Testis (tissue), 3 donors: ENCODE data around the gene CDH12. TPM values are rescaled to one million over a fixed set of nuclear protein-coding genes. Genes with fewer than 3 reads are reported as not detected.
"Not testable (repeated sequence)": the region's sequence is repeated elsewhere in the genome, so short reads cannot be mapped to it uniquely, and the experiment has no call there.

Source experiments
- DNase-seq: peaks from one replicate; pipeline ENCODE4 v3.0.0-alpha.2; 2019
- H3K27ac ChIP-seq, 2 donors: fragments of 200-600 bp; sonication (generic); one replicate each; pipeline ENCODE4 v1.5.1; 2019
- H3K27me3 ChIP-seq: fragments of 200-600 bp; sonication (generic); one replicate; pipeline ENCODE4 v1.5.1; 2019
- H3K36me3 ChIP-seq: fragments of 200-600 bp; sonication (generic); one replicate; pipeline ENCODE4 v1.5.1; 2017; ENCODE audit warnings: low read depth; ENCODE audit errors: missing control alignments
- H3K4me1 ChIP-seq: fragments of 200-600 bp; sonication (generic); one replicate; pipeline ENCODE4 v1.5.1; 2019
- H3K4me3 ChIP-seq, 2 donors: fragments of 200-600 bp; sonication (generic); one replicate each; pipeline ENCODE4 v1.5.1; 2017 to 2019
- H3K9me3 ChIP-seq: fragments of 200-600 bp; sonication (generic); one replicate; pipeline ENCODE4 v1.5.1; 2017
- POLR2A ChIP-seq: fragments of 450-650 bp; IDR thresholded peaks from one replicate; pipeline ENCODE4 v1.6.1; 2017; ENCODE audit warnings: antibody characterized with exemption, mild to moderate bottlenecking, moderate library complexity
- WGBS, 2 donors: methylation state at CpG; one replicate each; pipeline ENCODE4 v1.1.5; 2018; 5-methylcytosine and 5-hydroxymethylcytosine counted together
- intact Hi-C: fragments of 100-400 bp; cut with DNase I; formaldehyde crosslinking; loops from one replicate; pipeline ENCODE4 v1.15.1; 2023; ENCODE audit warnings: low total_unique reads
- polyA plus RNA-seq: library from polyadenylated mRNA; stranded (reverse); fragments of 350-450 nt; fragmentation: Illumina TruSeq; extraction: RNeasy Lipid Tissue Mini Kit (QIAGEN cat#74804); gene quantifications from one replicate; pipeline ENCODE4 v1.2.3, GENCODE V29; 2014; ENCODE audit warnings: low read depth, low replicate concordance; ENCODE audit not compliant: insufficient read depth
- total RNA-seq, 2 donors: library from RNA; depleted of rRNA; stranded (reverse); fragments of >200 nt; gene quantifications; one replicate each; pipeline ENCODE4 v1.2.3, GENCODE V29; 2016
- TF ChIP-seq, protein P1 (sequence below), 3 experiments: fragments of 450-650 bp in 2 of 3; fragments of 200-600 bp in 1 of 3; sonication (generic) in 1 of 3; IDR thresholded peaks; one replicate each; pipeline ENCODE4 v1.5.1; 2016 to 2019; ENCODE audit warnings: antibody characterized with exemption in 3 of 3, mild to moderate bottlenecking in 2 of 3, moderate library complexity in 1 of 3

CDH12 gene
- total and polyA plus RNA-seq, 3 donors from 2014 or later: 0.87 to 2.3 (median 2.3) TPM

- no peak overlapping the region for H3K27ac ChIP-seq
- H3K4me3 ChIP-seq: no peak overlapping the region
- no peak for TF ChIP-seq POLR2A
- TF ChIP-seq, protein P1, sequence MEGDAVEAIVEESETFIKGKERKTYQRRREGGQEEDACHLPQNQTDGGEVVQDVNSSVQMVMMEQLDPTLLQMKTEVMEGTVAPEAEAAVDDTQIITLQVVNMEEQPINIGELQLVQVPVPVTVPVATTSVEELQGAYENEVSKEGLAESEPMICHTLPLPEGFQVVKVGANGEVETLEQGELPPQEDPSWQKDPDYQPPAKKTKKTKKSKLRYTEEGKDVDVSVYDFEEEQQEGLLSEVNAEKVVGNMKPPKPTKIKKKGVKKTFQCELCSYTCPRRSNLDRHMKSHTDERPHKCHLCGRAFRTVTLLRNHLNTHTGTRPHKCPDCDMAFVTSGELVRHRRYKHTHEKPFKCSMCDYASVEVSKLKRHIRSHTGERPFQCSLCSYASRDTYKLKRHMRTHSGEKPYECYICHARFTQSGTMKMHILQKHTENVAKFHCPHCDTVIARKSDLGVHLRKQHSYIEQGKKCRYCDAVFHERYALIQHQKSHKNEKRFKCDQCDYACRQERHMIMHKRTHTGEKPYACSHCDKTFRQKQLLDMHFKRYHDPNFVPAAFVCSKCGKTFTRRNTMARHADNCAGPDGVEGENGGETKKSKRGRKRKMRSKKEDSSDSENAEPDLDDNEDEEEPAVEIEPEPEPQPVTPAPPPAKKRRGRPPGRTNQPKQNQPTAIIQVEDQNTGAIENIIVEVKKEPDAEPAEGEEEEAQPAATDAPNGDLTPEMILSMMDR (IDR thresholded peaks at IDR 0.05): no peak
- 80 to 85% methylated on average over 1 of the region's 1 CpG for WGBS, 2 donors
- H3K27me3 ChIP-seq: no peaks in the 10 kb centered on the region
- no peak for DNase-seq
- no peaks in the 10 kb centered on the region for H3K4me1 ChIP-seq
- intact Hi-C loops: no loop called here
- no peaks in the 10 kb centered on the region for H3K9me3 ChIP-seq
- no peaks in the 10 kb centered on the region for H3K36me3 ChIP-seq
Observed at GRCh38 chr5:22238047-22238446, 615.1 kb downstream of the CDH12 start.

DNA sequence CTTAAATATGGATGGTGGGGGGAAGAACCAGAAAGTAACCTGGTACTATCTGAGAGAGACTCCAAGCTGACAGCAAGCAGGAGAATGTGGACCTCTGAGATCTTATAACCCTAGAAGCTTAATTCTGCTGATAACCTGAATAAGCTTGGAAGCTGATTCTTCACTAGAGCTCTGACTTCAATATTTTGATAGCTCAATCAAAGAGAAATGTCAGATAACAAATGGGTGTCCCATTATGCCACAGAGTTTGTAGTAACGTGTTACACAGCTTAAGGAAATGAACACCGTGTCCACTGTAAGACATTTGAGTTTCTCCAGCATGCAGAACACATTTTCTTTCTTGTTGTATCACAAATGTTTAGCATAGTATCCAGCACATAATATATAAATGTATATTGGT lies 626.7 kb downstream of the CDH12 start:
- Histone ChIP-seq H3K27ac (no peak overlapping the region), H3K9me3 (no peaks in the 10 kb centered on the region), H3K4me3 (no peak overlapping the region), H3K36me3 (no peaks in the 10 kb centered on the region), H3K4me1 (no peaks in the 10 kb centered on the region), H3K27me3 (no peaks in the 10 kb centered on the region)
- WGBS, 2 donors: 86 to 87% methylated on average over 2 of the region's 2 CpGs
- TF ChIP-seq, protein P1 (IDR thresholded peaks at IDR 0.05): no peak
- TF ChIP-seq POLR2A: no peak
- intact Hi-C loops: no loop called here
- no peak for DNase-seq

- no peak for DNase-seq
- no peaks in the 10 kb centered on the region for H3K27me3 ChIP-seq
- intact Hi-C loops: no loop called here
- H3K27ac ChIP-seq: no peak overlapping the region
- H3K36me3 ChIP-seq: no peaks in the 10 kb centered on the region
- H3K4me3 ChIP-seq: no peak overlapping the region
- H3K9me3 ChIP-seq: no peaks in the 10 kb centered on the region
- 83 to 86% methylated on average over 3 of the region's 3 CpGs for WGBS, 2 donors
- TF ChIP-seq, protein P1 (IDR thresholded peaks at IDR 0.05): no peak
- TF ChIP-seq POLR2A: no peak
- no peaks in the 10 kb centered on the region for H3K4me1 ChIP-seq
Observed at GRCh38 chr5:22223079-22223478, 630.1 kb downstream of the CDH12 start.

GRCh38 chr5:22213703-22214495 lies 639.2 kb downstream of the CDH12 start:
- H3K4me1 ChIP-seq, H3K36me3 ChIP-seq, intact Hi-C loops, H3K27ac ChIP-seq, H3K27me3 ChIP-seq, H3K4me3 ChIP-seq, H3K9me3 ChIP-seq: not testable (repeated sequence)
- DNase-seq: peak; percentile 25
- WGBS, 2 donors: 65 to 67% methylated on average over 6 to 9 of the region's 11 CpGs

DNA sequence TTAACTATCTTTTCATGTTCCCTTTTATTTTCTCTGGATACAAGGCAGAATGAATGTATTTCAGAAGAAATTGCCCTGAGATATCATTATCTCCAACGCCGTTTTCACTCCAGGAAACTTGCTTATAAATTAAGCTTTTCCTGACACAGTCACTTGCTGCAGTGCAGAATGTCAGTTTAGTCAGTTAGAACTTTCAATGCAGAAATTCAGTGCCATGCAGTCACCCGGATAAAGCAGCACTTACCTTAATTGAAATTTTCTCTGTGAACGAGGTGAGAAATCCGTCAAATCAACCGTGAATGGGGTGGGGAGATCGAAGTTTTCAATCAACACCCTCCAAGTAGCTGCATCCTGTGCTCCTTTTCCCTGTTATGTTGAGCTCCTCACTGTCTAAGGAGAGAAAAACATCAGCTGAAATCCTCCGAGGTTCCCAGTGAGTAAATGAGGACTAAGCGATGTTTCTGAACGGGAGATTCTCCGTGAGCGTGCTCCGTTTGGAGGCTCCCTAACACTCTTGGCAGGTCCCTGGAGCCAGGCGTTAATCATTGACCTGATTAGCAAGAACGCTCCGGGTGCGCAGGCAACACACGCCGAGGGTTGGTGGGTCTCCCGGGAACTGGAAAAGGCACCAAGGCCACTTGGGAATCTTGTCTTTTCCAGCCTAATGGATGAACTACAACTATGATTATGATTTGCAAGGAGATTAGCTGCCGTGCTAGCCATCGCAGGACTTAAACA lies 640.7 kb downstream of the CDH12 start:
- H3K27ac ChIP-seq, intact Hi-C loops, H3K36me3 ChIP-seq, DNase-seq, H3K9me3 ChIP-seq, H3K27me3 ChIP-seq, H3K4me3 ChIP-seq, H3K4me1 ChIP-seq: not testable (repeated sequence)
- WGBS, 2 donors: 13 to 17% methylated on average over 16 to 20 of the region's 22 CpGs

- H3K4me3 ChIP-seq, H3K27ac ChIP-seq, H3K4me1 ChIP-seq, H3K9me3 ChIP-seq, DNase-seq, H3K36me3 ChIP-seq, H3K27me3 ChIP-seq, intact Hi-C loops: not testable (repeated sequence)
- WGBS, 2 donors: 67 to 79% methylated on average over 2 of the region's 2 CpGs
Observed at GRCh38 chr5:22208463-22208862, 644.7 kb downstream of the CDH12 start.

- H3K4me1 ChIP-seq, DNase-seq, H3K9me3 ChIP-seq, intact Hi-C loops, H3K27ac ChIP-seq, H3K4me3 ChIP-seq, H3K36me3 ChIP-seq, H3K27me3 ChIP-seq: not testable (repeated sequence)
- WGBS, 2 donors: 89 to 92% methylated on average over 2 of the region's 2 CpGs
Observed at GRCh38 chr5:22188651-22189050, 664.5 kb downstream of the CDH12 start.

DNA sequence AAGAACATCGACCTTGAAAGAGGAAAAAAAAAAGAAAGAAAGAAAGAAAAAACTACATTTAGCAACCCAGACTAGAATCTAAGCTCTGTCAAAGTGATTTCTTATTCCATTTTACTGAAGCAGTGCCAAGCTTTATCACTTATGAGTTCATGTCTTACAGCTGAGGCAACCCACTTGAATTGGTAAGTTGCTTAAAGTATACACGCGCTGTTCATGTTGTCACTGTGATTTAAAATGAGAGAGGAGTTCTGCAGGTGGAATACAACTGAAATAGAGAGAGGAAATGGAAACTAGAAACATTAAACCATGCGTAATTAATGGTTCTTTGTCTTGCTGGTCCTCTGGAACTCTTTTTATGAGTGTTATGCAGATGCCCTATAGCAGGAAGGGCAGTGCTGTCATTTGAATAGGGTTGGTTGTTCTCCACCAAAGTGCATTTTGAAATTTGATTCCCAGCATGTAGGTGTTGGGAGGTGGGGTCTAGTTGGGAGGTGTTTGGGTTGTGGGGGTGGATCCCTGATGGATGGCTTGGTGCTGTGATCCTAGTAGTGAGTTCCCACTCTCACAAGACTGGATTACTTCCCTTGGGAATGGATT lies 665.4 kb downstream of the CDH12 start:
- H3K4me3 ChIP-seq, H3K27ac ChIP-seq, H3K36me3 ChIP-seq, H3K4me1 ChIP-seq, DNase-seq, H3K9me3 ChIP-seq, H3K27me3 ChIP-seq, intact Hi-C loops: not testable (repeated sequence)
- WGBS, 2 donors: 67 to 68% methylated on average over 4 of the region's 4 CpGs

DNA sequence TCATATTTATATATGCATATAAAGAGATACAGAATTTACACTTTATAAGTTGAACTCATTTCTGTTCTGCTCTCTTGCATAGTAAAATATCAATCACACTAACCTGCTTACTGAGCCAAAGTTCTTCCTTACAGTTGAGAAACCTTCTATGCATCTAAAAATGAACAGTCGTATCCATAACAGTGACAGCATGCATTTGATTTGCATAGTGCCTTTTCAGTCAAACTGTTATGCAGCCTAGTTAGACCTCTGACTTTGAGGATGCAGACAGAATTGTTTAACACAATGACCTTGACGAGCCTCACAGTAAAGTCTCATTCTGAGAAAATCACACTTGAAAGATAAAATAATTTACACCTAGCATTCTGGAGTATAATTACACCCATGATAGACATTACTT lies 683.9 kb downstream of the CDH12 start:
- H3K4me1 ChIP-seq, H3K27me3 ChIP-seq, H3K4me3 ChIP-seq, H3K36me3 ChIP-seq, intact Hi-C loops, H3K27ac ChIP-seq, H3K9me3 ChIP-seq, DNase-seq: not testable (repeated sequence)
- WGBS, 2 donors: 51 to 63% methylated on average over 2 of the region's 2 CpGs
